Measurements from ENCODE around the gene PDE1C. TPM values are rescaled to one million over a fixed set of nuclear protein-coding genes. Genes with fewer than 3 reads are reported as not detected.

PDE1C gene
- total RNA-seq, 2 experiments from 2014 or later: not detected

GRCh38 chr7:31922848-31923247 is 147.4 kb downstream of the PDE1C start:
- Histone ChIP-seq H3K9me3 (ENCODE audit: low read length) (no peaks in the 10 kb centered on the region), H2AFZ (ENCODE audit: low read length) (no peak overlapping the region), H3K4me2 (ENCODE audit: low read length) (no peak overlapping the region), H3K4me1 (ENCODE audit: insufficient read depth, low read length, poor library complexity, severe bottlenecking) (no peaks in the 10 kb centered on the region), H4K20me1 (ENCODE audit: insufficient read depth, low read length) (no peaks in the 10 kb centered on the region), H3K79me2 (ENCODE audit: insufficient read depth, low read depth, low read length) (no peaks in the 10 kb centered on the region), H3K9me2 (ENCODE audit: insufficient read depth, low read length) (no peaks in the 10 kb centered on the region), H3K36me3 (ENCODE audit: insufficient read depth, low read length) (no peaks in the 10 kb centered on the region), H3K27ac (ENCODE audit: low read depth, low read length, poor library complexity, severe bottlenecking) (no peak overlapping the region), H3K4me3 (ENCODE audit: low read depth, low read length, poor library complexity, severe bottlenecking) (no peak overlapping the region)
- no peak for DNase-seq (ENCODE audit: low spot score)
- CTCF ChIA-PET (ENCODE audit: unreplicated experiment): no interaction called here
- POLR2A ChIA-PET: no interaction called here
- BruUV-seq (replicated peaks): no TSS peak
- intact Hi-C loops (cut with micrococcal nuclease; ENCODE audit: unreplicated experiment): no loop called here
- TF ChIP-seq EZH2phosphoT487 (IDR thresholded peaks at IDR 0.05; ENCODE audit: borderline replicate concordance, low read depth, low read length): no peak
- no peak for TF ChIP-seq CTCF (conservative IDR thresholded peaks at IDR 0.05; ENCODE audit: low read length)

GRCh38 chr7:31921047-31921446 is 149.2 kb downstream of the PDE1C start:
- ChIA-PET CTCF (ENCODE audit: unreplicated experiment) (no interaction called here), POLR2A (interaction anchor here (0.8 kb wide), 1 partner anchor 32 kb away, joined by 3 read pairs; no protein-coding TSS in a partner anchor)
- Histone ChIP-seq H3K4me1 (ENCODE audit: insufficient read depth, low read length, poor library complexity, severe bottlenecking) (no peaks in the 10 kb centered on the region), H2AFZ (ENCODE audit: low read length) (no peak overlapping the region), H3K27ac (ENCODE audit: low read depth, low read length, poor library complexity, severe bottlenecking) (no peak overlapping the region), H3K9me2 (ENCODE audit: insufficient read depth, low read length) (no peaks in the 10 kb centered on the region), H3K9me3 (ENCODE audit: low read length) (no peaks in the 10 kb centered on the region), H3K79me2 (ENCODE audit: insufficient read depth, low read depth, low read length) (no peaks in the 10 kb centered on the region), H4K20me1 (ENCODE audit: insufficient read depth, low read length) (no peaks in the 10 kb centered on the region), H3K36me3 (ENCODE audit: insufficient read depth, low read length) (no peaks in the 10 kb centered on the region), H3K4me3 (ENCODE audit: low read depth, low read length, poor library complexity, severe bottlenecking) (no peak overlapping the region), H3K4me2 (ENCODE audit: low read length) (no peak overlapping the region)
- intact Hi-C loops (cut with micrococcal nuclease; ENCODE audit: unreplicated experiment): no loop called here
- DNase-seq (ENCODE audit: low spot score): no peak
- BruUV-seq (replicated peaks): no TSS peak
- no peak for TF ChIP-seq CTCF (conservative IDR thresholded peaks at IDR 0.05; ENCODE audit: low read length)
- no peak for TF ChIP-seq EZH2phosphoT487 (IDR thresholded peaks at IDR 0.05; ENCODE audit: borderline replicate concordance, low read depth, low read length)

DNA sequence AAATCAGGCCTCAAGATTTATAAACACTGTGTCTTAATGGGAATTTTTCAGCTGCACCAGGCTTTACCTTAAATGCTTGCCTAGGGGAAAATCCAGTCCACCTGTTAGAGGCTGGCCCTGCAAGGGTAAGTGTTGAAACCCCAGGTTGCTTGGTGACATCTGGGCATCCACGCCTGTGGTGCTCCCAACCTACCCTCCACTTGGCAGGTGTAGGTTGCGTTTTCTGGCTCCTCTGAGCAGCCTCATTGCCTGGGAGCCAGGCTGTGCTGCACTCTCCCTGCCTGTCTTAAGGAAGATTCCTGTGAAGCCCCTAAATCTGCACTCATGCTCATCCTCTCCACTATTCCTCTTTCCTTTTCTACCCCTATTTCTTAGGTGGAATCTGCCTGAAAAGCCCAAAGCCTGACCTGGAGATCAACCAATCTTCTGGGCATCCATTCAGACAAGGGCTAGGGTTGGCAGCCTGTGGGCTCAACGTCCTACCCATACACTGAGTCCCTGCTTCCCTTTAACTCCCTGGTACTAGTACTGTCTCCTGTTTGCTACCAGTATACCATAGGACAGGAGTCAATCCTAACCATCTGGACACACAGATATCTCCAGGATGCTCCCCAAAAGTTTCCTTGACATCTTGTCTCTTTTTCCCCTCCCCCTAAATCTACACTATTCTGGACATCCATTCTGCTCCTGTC is 150.4 kb downstream of the PDE1C start:
- Histone ChIP-seq H3K4me1 (ENCODE audit: insufficient read depth, low read length, poor library complexity, severe bottlenecking) (no peaks in the 10 kb centered on the region), H3K4me3 (ENCODE audit: low read depth, low read length, poor library complexity, severe bottlenecking) (no peak overlapping the region), H3K9me3 (ENCODE audit: low read length) (no peaks in the 10 kb centered on the region), H3K4me2 (ENCODE audit: low read length) (no peak overlapping the region), H3K79me2 (ENCODE audit: insufficient read depth, low read depth, low read length) (no peaks in the 10 kb centered on the region), H3K36me3 (ENCODE audit: insufficient read depth, low read length) (no peaks in the 10 kb centered on the region), H2AFZ (ENCODE audit: low read length) (no peak overlapping the region), H4K20me1 (ENCODE audit: insufficient read depth, low read length) (no peaks in the 10 kb centered on the region), H3K9me2 (ENCODE audit: insufficient read depth, low read length) (no peaks in the 10 kb centered on the region), H3K27ac (ENCODE audit: low read depth, low read length, poor library complexity, severe bottlenecking) (no peak overlapping the region)
- no peak for TF ChIP-seq EZH2phosphoT487 (IDR thresholded peaks at IDR 0.05; ENCODE audit: borderline replicate concordance, low read depth, low read length)
- TF ChIP-seq CTCF (conservative IDR thresholded peaks at IDR 0.05; ENCODE audit: low read length): no peak
- intact Hi-C loops (cut with micrococcal nuclease; ENCODE audit: unreplicated experiment): no loop called here
- ChIA-PET POLR2A (no interaction called here), CTCF (ENCODE audit: unreplicated experiment) (no interaction called here)
- no TSS peak for BruUV-seq (replicated peaks)
- DNase-seq (ENCODE audit: low spot score): no peak
